Fibroblast of lung (primary cell): ENCODE data around the gene WWOX.

ENCODE experiments used
- CTCF ChIP-seq, 2 donors: IDR thresholded peaks in 1 of 2; conservative IDR thresholded peaks in 1 of 2; 1 replicate in 1 of 2; 2 replicates in 1 of 2; pipeline ENCODE4 v1.5.1; 2011 to 2012; ENCODE audit warnings: low read length in 2 of 2, control low read depth in 1 of 2, inconsistent platforms in 1 of 2, low read depth in 1 of 2, mild to moderate bottlenecking in 1 of 2
- EZH2 ChIP-seq: IDR thresholded peaks from 2 replicates; pipeline ENCODE4 v1.5.1; 2012; ENCODE audit warnings: low read length, control low read depth, mild to moderate bottlenecking; ENCODE audit errors: missing control alignments

GRCh38 chr16:78916928-78917545 lies 817.6 kb downstream of the WWOX start:
- no peak for TF ChIP-seq CTCF (conservative IDR thresholded peaks at IDR 0.05 in 1 of 2, IDR thresholded peaks at IDR 0.05 in 1 of 2; ENCODE audit: low read depth in 1 of 2, low read length in 2 of 2)
- no peak for TF ChIP-seq EZH2
